Upper lobe of left lung (tissue), 4 donors: ENCODE measurements around the gene BNIP5.

Source experiments
- EP300 ChIP-seq, 4 donors: sonication (generic); formaldehyde crosslinking; IDR thresholded peaks; one replicate each; pipeline ENCODE4 v1.5.1; 2017; ENCODE audit warnings: antibody characterized with exemption in 4 of 4, control low read depth in 2 of 4
- POLR2AphosphoS5 ChIP-seq, 2 donors: sonication (generic); formaldehyde crosslinking; IDR thresholded peaks; one replicate each; pipeline ENCODE4 v1.5.1; 2017; ENCODE audit warnings: antibody characterized with exemption in 2 of 2
- TF ChIP-seq, protein P1 (sequence below), 6 experiments: fragments of 450-650 bp in 4 of 6; fragments of 200-600 bp in 2 of 6; sonication (generic) in 2 of 6; IDR thresholded peaks; one replicate each; pipeline ENCODE4 v1.5.1; 2016 to 2019; ENCODE audit warnings: antibody characterized with exemption in 6 of 6

DNA sequence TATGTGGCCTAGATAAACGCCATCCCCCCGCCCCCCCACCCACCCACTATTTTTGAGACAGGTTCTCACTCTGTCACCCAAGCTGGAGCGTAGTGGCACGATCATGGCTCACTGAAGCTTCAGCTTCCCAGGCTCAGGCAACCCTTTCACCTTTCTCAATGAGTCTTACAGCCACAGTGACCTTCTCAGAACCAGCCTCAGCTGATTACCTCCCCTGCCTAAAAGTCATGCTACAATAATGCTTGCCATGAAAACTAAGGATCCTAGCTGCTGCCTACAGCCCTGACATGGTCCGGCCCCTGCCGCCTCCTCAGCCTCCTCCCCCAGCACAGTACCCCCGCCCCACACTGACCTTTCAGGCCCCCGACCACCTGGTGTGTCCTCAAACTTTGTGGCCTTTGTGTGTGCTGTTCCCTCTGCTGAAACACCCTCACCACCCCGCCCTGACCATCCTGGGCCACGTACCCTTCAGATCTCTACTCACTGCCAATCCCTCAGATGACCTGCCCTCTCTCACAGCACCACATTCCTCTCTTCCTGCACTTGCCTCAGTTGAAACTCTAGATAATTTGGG is 35.5 kb downstream of the BNIP5 start:
- TF ChIP-seq, protein P1, sequence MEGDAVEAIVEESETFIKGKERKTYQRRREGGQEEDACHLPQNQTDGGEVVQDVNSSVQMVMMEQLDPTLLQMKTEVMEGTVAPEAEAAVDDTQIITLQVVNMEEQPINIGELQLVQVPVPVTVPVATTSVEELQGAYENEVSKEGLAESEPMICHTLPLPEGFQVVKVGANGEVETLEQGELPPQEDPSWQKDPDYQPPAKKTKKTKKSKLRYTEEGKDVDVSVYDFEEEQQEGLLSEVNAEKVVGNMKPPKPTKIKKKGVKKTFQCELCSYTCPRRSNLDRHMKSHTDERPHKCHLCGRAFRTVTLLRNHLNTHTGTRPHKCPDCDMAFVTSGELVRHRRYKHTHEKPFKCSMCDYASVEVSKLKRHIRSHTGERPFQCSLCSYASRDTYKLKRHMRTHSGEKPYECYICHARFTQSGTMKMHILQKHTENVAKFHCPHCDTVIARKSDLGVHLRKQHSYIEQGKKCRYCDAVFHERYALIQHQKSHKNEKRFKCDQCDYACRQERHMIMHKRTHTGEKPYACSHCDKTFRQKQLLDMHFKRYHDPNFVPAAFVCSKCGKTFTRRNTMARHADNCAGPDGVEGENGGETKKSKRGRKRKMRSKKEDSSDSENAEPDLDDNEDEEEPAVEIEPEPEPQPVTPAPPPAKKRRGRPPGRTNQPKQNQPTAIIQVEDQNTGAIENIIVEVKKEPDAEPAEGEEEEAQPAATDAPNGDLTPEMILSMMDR (IDR thresholded peaks at IDR 0.05): no peak
- TF ChIP-seq EP300 (IDR thresholded peaks at IDR 0.05) (no peak), POLR2AphosphoS5 (IDR thresholded peaks at IDR 0.05) (no peak)
